Natural killer cell (primary cell): ENCODE results near the gene EID1. TPM values are rescaled to one million over a fixed set of nuclear protein-coding genes. Genes with fewer than 3 reads are reported as not detected.

Experiments used
- ATAC-seq, 3 donors: fragments of 150-1000 bp in 2 of 3; fragments of 200-7000 bp in 1 of 3; cut with Tn5 transposase; 1 replicate in 1 of 3; 2 replicates in 2 of 3; pipeline ENCODE4 v1.10.0; 2021; ENCODE audit warnings: mild to moderate bottlenecking in 2 of 3, moderate library complexity in 2 of 3
- DNase-seq, 2 donors: peaks; one replicate each; pipeline versions ENCODE4 v3.0.0 to v3.0.0-alpha.2; 2013 to 2021; ENCODE audit warnings: mixed read lengths in 1 of 2
- H3K27ac ChIP-seq: one replicate; pipeline ENCODE4 v1.5.1; 2013; ENCODE audit warnings: mild to moderate bottlenecking, low read length
- H3K27me3 ChIP-seq: one replicate; pipeline ENCODE4 v1.6.1; 2013; ENCODE audit warnings: low read length; ENCODE audit not compliant: control insufficient read depth, insufficient read depth
- H3K36me3 ChIP-seq: one replicate; pipeline ENCODE4 v1.6.1; 2013; ENCODE audit warnings: low read length; ENCODE audit not compliant: control insufficient read depth, insufficient read depth
- H3K4me1 ChIP-seq: one replicate; pipeline ENCODE4 v1.6.1; 2013; ENCODE audit warnings: low read length; ENCODE audit not compliant: control insufficient read depth, insufficient read depth
- H3K4me3 ChIP-seq: one replicate; pipeline ENCODE4 v1.5.1; 2013; ENCODE audit warnings: low read length
- H3K9me3 ChIP-seq: one replicate; pipeline ENCODE4 v1.6.1; 2013; ENCODE audit warnings: low read length; ENCODE audit not compliant: control insufficient read depth, insufficient read depth
- H3K27ac Mint-ChIP-seq, 2 donors: one replicate each; pipeline ENCODE4 v1.8.0; 2022; ENCODE audit warnings: mild to moderate bottlenecking in 2 of 2, mixed read lengths in 2 of 2, moderate library complexity in 1 of 2
- H3K27me3 Mint-ChIP-seq, 2 donors: one replicate each; pipeline ENCODE4 v1.8.0; 2022; ENCODE audit warnings: low read depth in 2 of 2, mixed read lengths in 2 of 2
- H3K36me3 Mint-ChIP-seq: one replicate; pipeline ENCODE4 v1.8.0; 2022; ENCODE audit warnings: mixed read lengths
- H3K4me1 Mint-ChIP-seq, 2 donors: one replicate each; pipeline ENCODE4 v1.8.0; 2022; ENCODE audit warnings: mixed read lengths in 2 of 2
- H3K4me3 Mint-ChIP-seq: one replicate; pipeline ENCODE4 v1.8.0; 2022; ENCODE audit warnings: mild to moderate bottlenecking, moderate library complexity, mixed read lengths
- H3K9me3 Mint-ChIP-seq, 2 donors: one replicate each; pipeline ENCODE4 v1.8.0; 2022; ENCODE audit warnings: mixed read lengths in 2 of 2
- WGBS: methylation state at CpG from one replicate; pipeline ENCODE4 v1.1.7; 2013; ENCODE audit warnings: missing lambda C conversion rate; ENCODE audit not compliant: insufficient coverage; 5-methylcytosine and 5-hydroxymethylcytosine counted together
- intact Hi-C: fragments of 100-400 bp; cut with micrococcal nuclease; formaldehyde crosslinking; loops from one replicate; pipeline ENCODE4 v1.14.2; 2022
- total RNA-seq, 4 donors: library from RNA; stranded (reverse); fragments of 120-200 nt in 1 of 4; gene quantifications; one replicate each; pipeline versions ENCODE4 v1.2.3 to v1.2.4, GENCODE V29; 2013 to 2022
- TF ChIP-seq, protein P1 (sequence below): fragments of 200-600 bp; IDR thresholded peaks from one replicate; pipeline ENCODE4 v1.8.0; 2022; ENCODE audit warnings: antibody characterized with exemption

EID1 gene
- total RNA-seq, 3 donors from 2014 or later (not counting 1 experiment from before 2014, with no cell fraction given), result 63.5 to 70.2 (median 67.3) TPM

GRCh38 chr15:48865370-48866079, 12.4 kb upstream of the EID1 start:
- Mint-ChIP-seq H3K27ac (no peak overlapping the region), H3K4me3 (no peak overlapping the region), H3K4me1 (peaks cover 0 to 5% of the 10 kb centered on the region in 2 donors), H3K9me3 (no peaks in the 10 kb centered on the region), H3K36me3 (no peaks in the 10 kb centered on the region), H3K27me3 (peaks cover 13 to 14% of the 10 kb centered on the region in 2 donors)
- no peak for DNase-seq
- no peak overlapping the region for H3K27ac ChIP-seq
- no peaks in the 10 kb centered on the region for H3K9me3 ChIP-seq
- H3K36me3 ChIP-seq, result no peaks in the 10 kb centered on the region
- TF ChIP-seq, protein P1, sequence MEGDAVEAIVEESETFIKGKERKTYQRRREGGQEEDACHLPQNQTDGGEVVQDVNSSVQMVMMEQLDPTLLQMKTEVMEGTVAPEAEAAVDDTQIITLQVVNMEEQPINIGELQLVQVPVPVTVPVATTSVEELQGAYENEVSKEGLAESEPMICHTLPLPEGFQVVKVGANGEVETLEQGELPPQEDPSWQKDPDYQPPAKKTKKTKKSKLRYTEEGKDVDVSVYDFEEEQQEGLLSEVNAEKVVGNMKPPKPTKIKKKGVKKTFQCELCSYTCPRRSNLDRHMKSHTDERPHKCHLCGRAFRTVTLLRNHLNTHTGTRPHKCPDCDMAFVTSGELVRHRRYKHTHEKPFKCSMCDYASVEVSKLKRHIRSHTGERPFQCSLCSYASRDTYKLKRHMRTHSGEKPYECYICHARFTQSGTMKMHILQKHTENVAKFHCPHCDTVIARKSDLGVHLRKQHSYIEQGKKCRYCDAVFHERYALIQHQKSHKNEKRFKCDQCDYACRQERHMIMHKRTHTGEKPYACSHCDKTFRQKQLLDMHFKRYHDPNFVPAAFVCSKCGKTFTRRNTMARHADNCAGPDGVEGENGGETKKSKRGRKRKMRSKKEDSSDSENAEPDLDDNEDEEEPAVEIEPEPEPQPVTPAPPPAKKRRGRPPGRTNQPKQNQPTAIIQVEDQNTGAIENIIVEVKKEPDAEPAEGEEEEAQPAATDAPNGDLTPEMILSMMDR, result no peak
- intact Hi-C loops, result no loop called here
- H3K4me1 ChIP-seq, result no peaks in the 10 kb centered on the region
- no peak for ATAC-seq
- no peak overlapping the region for H3K4me3 ChIP-seq
- peaks cover 7% of the 10 kb centered on the region for H3K27me3 ChIP-seq
- WGBS, result 92% methylated on average over 2 of the region's 3 CpGs

GRCh38 chr15:48866141-48866563, 11.8 kb upstream of the EID1 start:
- Histone ChIP-seq H3K36me3 (no peaks in the 10 kb centered on the region), H3K4me3 (no peak overlapping the region), H3K27ac (no peak overlapping the region), H3K4me1 (no peaks in the 10 kb centered on the region), H3K27me3 (peaks cover 7% of the 10 kb centered on the region), H3K9me3 (no peaks in the 10 kb centered on the region)
- ATAC-seq, result no peak
- Mint-ChIP-seq H3K27me3 (peaks cover 13 to 21% of the 10 kb centered on the region in 2 donors), H3K4me3 (no peak overlapping the region), H3K9me3 (no peaks in the 10 kb centered on the region), H3K4me1 (peaks cover 0 to 5% of the 10 kb centered on the region in 2 donors), H3K27ac (no peak overlapping the region), H3K36me3 (no peaks in the 10 kb centered on the region)
- TF ChIP-seq, protein P1, result no peak
- intact Hi-C loops, result no loop called here
- 80% methylated on average over 2 of the region's 2 CpGs for WGBS
- DNase-seq, result no peak

- Histone ChIP-seq H3K4me3 (no peak overlapping the region), H3K27ac (no peak overlapping the region), H3K4me1 (no peaks in the 10 kb centered on the region), H3K36me3 (no peaks in the 10 kb centered on the region), H3K9me3 (no peaks in the 10 kb centered on the region), H3K27me3 (peaks cover 14% of the 10 kb centered on the region)
- Mint-ChIP-seq H3K27ac (no peak overlapping the region), H3K9me3 (no peaks in the 10 kb centered on the region), H3K36me3 (no peaks in the 10 kb centered on the region), H3K4me1 (no peaks in the 10 kb centered on the region), H3K27me3 (peaks cover 14 to 35% of the 10 kb centered on the region in 2 donors), H3K4me3 (no peak overlapping the region)
- intact Hi-C loops, result no loop called here
- DNase-seq (no peak), ATAC-seq (no peak)
- TF ChIP-seq, protein P1, result no peak
These were observed 9.9 kb upstream of the EID1 start for GRCh38 chr15:48868023-48868422.

GRCh38 chr15:48868536-48868935, 9.4 kb upstream of the EID1 start:
- no peak overlapping the region for H3K4me3 Mint-ChIP-seq
- intact Hi-C loops, result no loop called here
- H3K9me3 Mint-ChIP-seq, result no peaks in the 10 kb centered on the region

More at GRCh38 chr15:48868536-48868935, 9.4 kb upstream of the EID1 start:
- Mint-ChIP-seq H3K36me3 (no peaks in the 10 kb centered on the region), H3K4me1 (no peaks in the 10 kb centered on the region), H3K27me3 (peaks cover 19 to 40% of the 10 kb centered on the region in 2 donors), H3K27ac (no peak overlapping the region)
- no peak for ATAC-seq
- peaks cover 14% of the 10 kb centered on the region for H3K27me3 ChIP-seq
- no peaks in the 10 kb centered on the region for H3K9me3 ChIP-seq
- no peaks in the 10 kb centered on the region for H3K4me1 ChIP-seq
- H3K27ac ChIP-seq, result no peak overlapping the region
- no CpG with 5 or more reads among the region's 2 CpGs for WGBS
- no peaks in the 10 kb centered on the region for H3K36me3 ChIP-seq
- no peak for DNase-seq
- H3K4me3 ChIP-seq, result no peak overlapping the region
- TF ChIP-seq, protein P1, result no peak
